IPS-18a (cell line): ENCODE measurements around the gene SLC44A2.

ENCODE experiments used
- H3K27ac ChIP-seq: one replicate; pipeline ENCODE4 v1.5.1; 2013; ENCODE audit warnings: low read length
- H3K27me3 ChIP-seq: one replicate; pipeline ENCODE4 v1.6.1; 2013; ENCODE audit warnings: mild to moderate bottlenecking, low read length; ENCODE audit not compliant: control insufficient read depth, insufficient read depth
- H3K36me3 ChIP-seq: one replicate; pipeline ENCODE4 v1.6.1; 2013; ENCODE audit warnings: low read depth, low read length; ENCODE audit not compliant: control insufficient read depth
- H3K4me1 ChIP-seq: one replicate; pipeline ENCODE4 v1.6.1; 2013; ENCODE audit warnings: low read depth, low read length; ENCODE audit not compliant: control insufficient read depth
- H3K4me3 ChIP-seq: one replicate; pipeline ENCODE4 v1.5.1; 2013; ENCODE audit warnings: low read length
- H3K9ac ChIP-seq: one replicate; pipeline ENCODE4 v1.6.1; 2013; ENCODE audit warnings: mild to moderate bottlenecking, low read length, moderate library complexity
- H3K9me3 ChIP-seq: one replicate; pipeline ENCODE4 v1.6.1; 2013; ENCODE audit warnings: low read depth, low read length; ENCODE audit not compliant: control insufficient read depth

SLC44A2 gene

GRCh38 chr19:10641248-10641647 lies 15.9 kb downstream of the SLC44A2 start:
- Histone ChIP-seq H3K9me3 (no peaks in the 10 kb centered on the region), H3K27me3 (no peaks in the 10 kb centered on the region), H3K36me3 (peaks cover 37% of the 10 kb centered on the region), H3K9ac (no peak overlapping the region), H3K4me3 (no peak overlapping the region), H3K4me1 (peaks cover 10% of the 10 kb centered on the region), H3K27ac (no peak overlapping the region)

GRCh38 chr19:10642473-10643171 lies 17.3 kb downstream of the SLC44A2 start:
- no peak overlapping the region for H3K4me3 ChIP-seq
- no peak overlapping the region for H3K27ac ChIP-seq
- no peaks in the 10 kb centered on the region for H3K9me3 ChIP-seq
- H3K4me1 ChIP-seq: peaks cover 10% of the 10 kb centered on the region
- no peak overlapping the region for H3K9ac ChIP-seq
- peaks cover 24% of the 10 kb centered on the region for H3K36me3 ChIP-seq
- no peaks in the 10 kb centered on the region for H3K27me3 ChIP-seq

DNA sequence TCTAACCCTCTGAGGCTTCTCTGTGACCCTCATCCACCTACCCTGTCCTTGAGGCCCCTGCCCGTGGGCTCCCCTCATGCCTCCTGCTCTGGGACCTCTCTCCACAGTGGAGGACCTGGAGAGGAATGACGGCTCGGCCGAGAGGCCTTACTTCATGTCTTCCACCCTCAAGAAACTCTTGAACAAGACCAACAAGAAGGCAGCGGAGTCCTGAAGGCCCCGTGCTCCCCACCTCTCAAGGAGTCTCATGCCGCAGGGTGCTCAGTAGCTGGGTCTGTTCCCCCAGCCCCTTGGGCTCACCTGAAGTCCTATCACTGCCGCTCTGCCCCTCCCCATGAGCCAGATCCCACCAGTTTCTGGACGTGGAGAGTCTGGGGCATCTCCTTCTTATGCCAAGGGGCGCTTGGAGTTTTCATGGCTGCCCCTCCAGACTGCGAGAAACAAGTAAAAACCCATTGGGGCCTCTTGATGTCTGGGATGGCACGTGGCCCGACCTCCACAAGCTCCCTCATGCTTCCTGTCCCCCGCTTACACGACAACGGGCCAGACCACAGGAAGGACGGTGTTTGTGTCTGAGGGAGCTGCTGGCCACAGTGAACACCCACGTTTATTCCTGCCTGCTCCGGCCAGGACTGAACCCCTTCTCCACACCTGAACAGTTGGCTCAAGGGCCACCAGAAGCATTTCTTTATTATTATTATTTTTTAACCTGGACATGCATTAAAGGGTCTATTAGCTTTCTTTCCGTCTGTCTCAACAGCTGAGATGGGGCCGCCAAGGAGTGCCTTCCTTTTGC lies 18.0 kb downstream of the SLC44A2 start:
- Histone ChIP-seq H3K27me3 (no peaks in the 10 kb centered on the region), H3K9me3 (no peaks in the 10 kb centered on the region), H3K36me3 (peaks cover 17% of the 10 kb centered on the region), H3K4me1 (peaks cover 10% of the 10 kb centered on the region), H3K27ac (no peak overlapping the region), H3K9ac (no peak overlapping the region), H3K4me3 (no peak overlapping the region)

GRCh38 chr19:10643968-10644259 lies 18.6 kb downstream of the SLC44A2 start:
- Histone ChIP-seq H3K4me1 (peaks cover 10% of the 10 kb centered on the region), H3K27me3 (no peaks in the 10 kb centered on the region), H3K9ac (no peak overlapping the region), H3K27ac (no peak overlapping the region), H3K4me3 (no peak overlapping the region), H3K36me3 (peaks cover 16% of the 10 kb centered on the region), H3K9me3 (no peaks in the 10 kb centered on the region)

GRCh38 chr19:10644260-10645007 lies 19.1 kb downstream of the SLC44A2 start:
- H3K27ac ChIP-seq: no peak overlapping the region
- peaks cover 12% of the 10 kb centered on the region for H3K36me3 ChIP-seq
- H3K9ac ChIP-seq: no peak overlapping the region

DNA sequence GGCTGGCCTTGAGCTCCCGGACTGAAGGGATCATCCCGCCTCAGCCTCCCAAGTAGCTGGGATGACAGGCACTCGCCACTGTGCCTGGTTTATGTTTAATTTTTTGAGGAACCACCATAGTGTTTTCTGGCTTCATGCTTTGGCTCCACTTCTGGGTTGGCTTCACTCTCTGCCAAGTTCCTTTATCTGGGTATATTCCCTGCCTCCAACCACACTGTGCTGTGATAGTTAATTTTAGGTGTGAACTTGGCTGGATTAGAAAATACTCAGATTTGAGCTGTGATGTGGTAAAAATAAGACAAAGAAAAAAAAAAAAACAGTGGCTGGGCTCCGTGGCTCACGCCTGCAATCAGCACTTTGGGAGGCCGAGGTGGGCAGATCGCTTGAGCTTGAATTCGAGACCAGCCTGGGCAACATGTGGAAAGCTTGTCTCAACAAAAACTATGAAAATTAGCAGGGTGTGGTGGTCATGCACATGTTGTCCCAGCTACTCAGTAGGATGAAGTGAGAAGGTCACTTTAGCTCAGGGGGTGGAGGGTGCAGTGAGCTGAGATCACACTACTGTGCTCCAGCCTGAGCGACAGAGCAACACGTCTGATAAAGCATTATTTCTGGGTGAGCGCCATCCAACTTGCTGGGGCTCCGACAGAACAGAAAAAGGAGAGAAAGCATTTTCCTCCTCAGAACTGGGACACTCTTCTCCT lies 21.3 kb downstream of the SLC44A2 start:
- H3K4me1 ChIP-seq: peaks cover 10% of the 10 kb centered on the region
- no peak overlapping the region for H3K4me3 ChIP-seq
- no peak overlapping the region for H3K27ac ChIP-seq
- H3K9ac ChIP-seq: no peak overlapping the region
- no peaks in the 10 kb centered on the region for H3K27me3 ChIP-seq
- H3K9me3 ChIP-seq: no peaks in the 10 kb centered on the region
- H3K36me3 ChIP-seq: peaks cover 7% of the 10 kb centered on the region

More at GRCh38 chr19:10644260-10645007, 19.1 kb downstream of the SLC44A2 start:
- H3K27me3 ChIP-seq: no peaks in the 10 kb centered on the region
- H3K9me3 ChIP-seq: no peaks in the 10 kb centered on the region
- peaks cover 10% of the 10 kb centered on the region for H3K4me1 ChIP-seq
- H3K4me3 ChIP-seq: no peak overlapping the region

- no peak overlapping the region for H3K9ac ChIP-seq
- no peaks in the 10 kb centered on the region for H3K9me3 ChIP-seq
- peaks cover 10% of the 10 kb centered on the region for H3K4me1 ChIP-seq
- no peak overlapping the region for H3K27ac ChIP-seq
- no peaks in the 10 kb centered on the region for H3K27me3 ChIP-seq
- peaks cover under 1% of the 10 kb centered on the region for H3K36me3 ChIP-seq
- no peak overlapping the region for H3K4me3 ChIP-seq
Observed at GRCh38 chr19:10648360-10648759, 23.0 kb downstream of the SLC44A2 start.

- H3K4me1 ChIP-seq: no peaks in the 10 kb centered on the region
- no peak overlapping the region for H3K4me3 ChIP-seq
- no peaks in the 10 kb centered on the region for H3K9me3 ChIP-seq
- no peak overlapping the region for H3K27ac ChIP-seq
- no peak overlapping the region for H3K9ac ChIP-seq
- H3K27me3 ChIP-seq: no peaks in the 10 kb centered on the region
- peaks cover 18% of the 10 kb centered on the region for H3K36me3 ChIP-seq
Observed at GRCh38 chr19:10651851-10652250, 26.5 kb downstream of the SLC44A2 start.

GRCh38 chr19:10653482-10653731 lies 28.1 kb downstream of the SLC44A2 start:
- Histone ChIP-seq H3K4me3 (peak overlapping the region; percentile 96), H3K36me3 (peaks cover 29% of the 10 kb centered on the region), H3K9ac (peak overlapping the region; percentile 100), H3K27ac (peak overlapping the region; percentile 98), H3K9me3 (no peaks in the 10 kb centered on the region), H3K27me3 (no peaks in the 10 kb centered on the region), H3K4me1 (no peaks in the 10 kb centered on the region)

- peak within 1 kb of the TSS; percentile 100 for H3K9ac ChIP-seq
- no peaks in the 10 kb centered on the region for H3K9me3 ChIP-seq
- H3K4me3 ChIP-seq: peak within 1 kb of the TSS; percentile 96
- H3K4me1 ChIP-seq: no peaks in the 10 kb centered on the region
- H3K36me3 ChIP-seq: peaks cover 29% of the 10 kb centered on the region
- no peaks in the 10 kb centered on the region for H3K27me3 ChIP-seq
- peak within 1 kb of the TSS; percentile 98 for H3K27ac ChIP-seq
Observed at GRCh38 chr19:10653732-10654609, 28.6 kb downstream of the SLC44A2 start, which contains the start of gene ILF3. TSS of gene ILF3 (plus strand) at chr19:10654346. CDS start at chr19:10670606, 16,260 bp downstream.
